B cell (primary cell): ENCODE measurements around the gene CREBBP. TPM values are rescaled to one million over a fixed set of nuclear protein-coding genes. Genes with fewer than 3 reads are reported as not detected.

Experiments used
- ATAC-seq: fragments of 200-7000 bp; cut with Tn5 transposase; one replicate; pipeline ENCODE4 v1.10.0; 2021; ENCODE audit warnings: low read depth, mild to moderate bottlenecking, moderate number of reproducible peaks, moderate library complexity
- CTCF ChIA-PET: fragments of 350-600 bp; sonication (Branson Sonifier 250); formaldehyde crosslinking; loops from one replicate; lab custom pipeline; 2021; ENCODE audit warnings: antibody characterized with exemption, inconsistent platforms; lab: Charles Lee
- POLR2A ChIA-PET: fragments of 350-600 bp; sonication (Branson Sonifier 250); formaldehyde crosslinking; loops from one replicate; lab custom pipeline; 2021; ENCODE audit warnings: antibody characterized with exemption; lab: Charles Lee
- DNase-seq: peaks from one replicate; pipeline ENCODE4 v3.0.0; 2013
- H2AFZ ChIP-seq: 2 replicates; pipeline ENCODE4 v1.6.1; 2012; ENCODE audit warnings: mild to moderate bottlenecking, low read depth, low read length; ENCODE audit not compliant: insufficient read depth, poor library complexity, severe bottlenecking
- H3K27ac ChIP-seq, 2 donors: 1 replicate in 1 of 2; 2 replicates in 1 of 2; pipeline ENCODE4 v1.5.1; 2012 to 2013; ENCODE audit warnings: low read length in 2 of 2, mild to moderate bottlenecking in 2 of 2, moderate library complexity in 1 of 2
- H3K27me3 ChIP-seq, 4 experiments: fragments of 200-600 bp in 1 of 4; sonication (generic) in 1 of 4; replicated peaks in 1 of 4; 1 replicate in 2 of 4; 2 replicates in 2 of 4; pipeline versions ENCODE4 v1.6.1 to v1.7.0; 2013 to 2016; ENCODE audit warnings: low read length in 3 of 4, mild to moderate bottlenecking in 2 of 4, mixed read lengths in 1 of 4, moderate library complexity in 1 of 4; ENCODE audit not compliant: insufficient read depth in 4 of 4, control insufficient read depth in 3 of 4; ENCODE audit errors: control extremely low read depth in 1 of 4
- H3K36me3 ChIP-seq, 2 experiments: replicated peaks in 1 of 2; 1 replicate in 1 of 2; 2 replicates in 1 of 2; pipeline versions ENCODE4 v1.6.1 to v1.7.1; 2013; ENCODE audit warnings: low read length in 1 of 2; ENCODE audit not compliant: insufficient read depth in 2 of 2, control insufficient read depth in 1 of 2; ENCODE audit errors: control extremely low read depth in 1 of 2, extremely low read depth in 1 of 2
- H3K4me1 ChIP-seq, 2 donors: fragments of 200-600 bp in 1 of 2; sonication (generic) in 1 of 2; 1 replicate in 1 of 2; 2 replicates in 1 of 2; pipeline versions ENCODE4 v1.5.1 to v1.6.1; 2013 to 2017; ENCODE audit warnings: low read length in 2 of 2; ENCODE audit not compliant: control insufficient read depth in 2 of 2, insufficient read depth in 2 of 2
- H3K4me2 ChIP-seq: replicated peaks from 2 replicates; pipeline ENCODE3; 2012; ENCODE audit warnings: mild to moderate bottlenecking, low read depth, low read length; ENCODE audit not compliant: poor library complexity, severe bottlenecking
- H3K4me3 ChIP-seq, 5 experiments: fragments of 200-600 bp in 1 of 5; sonication (generic) in 1 of 5; 1 replicate in 3 of 5; 2 replicates in 2 of 5; pipeline versions ENCODE4 v1.5.1 to v1.7.0; 2011 to 2016; ENCODE audit warnings: low read length in 4 of 5, mild to moderate bottlenecking in 4 of 5, low read depth in 2 of 5, control low read depth in 1 of 5, moderate library complexity in 1 of 5; ENCODE audit not compliant: insufficient read depth in 1 of 5; ENCODE audit errors: control extremely low read depth in 1 of 5, extremely low read depth in 1 of 5
- H3K79me2 ChIP-seq: fragments of 200-600 bp; sonication (generic); one replicate; pipeline ENCODE4 v1.6.0; 2016; ENCODE audit warnings: low read length; ENCODE audit not compliant: control insufficient read depth, insufficient read depth
- H3K9ac ChIP-seq: fragments of 200-600 bp; sonication (generic); 2 replicates; pipeline ENCODE4 v1.6.1; 2017; ENCODE audit warnings: mild to moderate bottlenecking, low read length, moderate library complexity
- H3K9me3 ChIP-seq, 3 donors: one replicate each; pipeline versions ENCODE4 v1.6.1 to v1.7.1; 2013; ENCODE audit warnings: low read length in 2 of 3; ENCODE audit not compliant: control insufficient read depth in 2 of 3, insufficient read depth in 1 of 3; ENCODE audit errors: control extremely low read depth in 1 of 3
- H4K20me1 ChIP-seq: 2 replicates; pipeline ENCODE4 v1.6.0; 2012; ENCODE audit warnings: mild to moderate bottlenecking, low read length; ENCODE audit not compliant: insufficient read depth, control insufficient read depth, poor library complexity, severe bottlenecking
- H3K27ac Mint-ChIP-seq: one replicate; pipeline ENCODE4 v1.8.0; 2021; ENCODE audit warnings: mixed read lengths
- H3K27me3 Mint-ChIP-seq: one replicate; pipeline ENCODE4 v1.8.0; 2021; ENCODE audit warnings: mixed read lengths
- H3K4me1 Mint-ChIP-seq: one replicate; pipeline ENCODE4 v1.8.0; 2021; ENCODE audit warnings: mixed read lengths
- H3K4me3 Mint-ChIP-seq: one replicate; pipeline ENCODE4 v1.8.0; 2021; ENCODE audit warnings: mixed read lengths
- H3K9me3 Mint-ChIP-seq: one replicate; pipeline ENCODE4 v1.8.0; 2022; ENCODE audit warnings: mixed read lengths; ENCODE audit not compliant: insufficient read depth
- EZH2 ChIP-seq: IDR thresholded peaks from 2 replicates; pipeline ENCODE4 v1.6.1; 2012; ENCODE audit warnings: borderline replicate concordance, low read depth, mild to moderate bottlenecking, moderate library complexity, low read length; ENCODE audit not compliant: insufficient read depth, poor library complexity, severe bottlenecking
- WGBS: methylation state at CpG from one replicate; pipeline ENCODE4 v1.1.5; 2013; ENCODE audit warnings: missing lambda C conversion rate; ENCODE audit not compliant: insufficient coverage; 5-methylcytosine and 5-hydroxymethylcytosine counted together
- intact Hi-C: fragments of 100-400 bp; cut with micrococcal nuclease; formaldehyde crosslinking; loops from one replicate; pipeline ENCODE4 v1.10.0; 2022
- polyA plus RNA-seq: library from polyadenylated mRNA; depleted of rRNA; stranded (reverse); fragments of >200 nt; gene quantifications from 2 replicates; pipeline ENCODE4 v1.2.3, GENCODE V29; 2012
- total RNA-seq, 2 donors: library from RNA; stranded (reverse); fragments of 120-200 nt in 1 of 2; gene quantifications; 1 replicate in 1 of 2; 2 replicates in 1 of 2; pipeline versions ENCODE4 v1.2.3 to v1.2.4, GENCODE V29; 2013 to 2022
- TF ChIP-seq, protein P1 (sequence below): fragments of 200-600 bp; IDR thresholded peaks from one replicate; pipeline ENCODE4 v1.8.0; 2022; ENCODE audit warnings: antibody characterized with exemption, mild to moderate bottlenecking

The CREBBP gene
- total and polyA plus RNA-seq, 2 donors (not counting 1 experiment from before 2014, with no cell fraction given): 27.6 to 206 TPM

DNA sequence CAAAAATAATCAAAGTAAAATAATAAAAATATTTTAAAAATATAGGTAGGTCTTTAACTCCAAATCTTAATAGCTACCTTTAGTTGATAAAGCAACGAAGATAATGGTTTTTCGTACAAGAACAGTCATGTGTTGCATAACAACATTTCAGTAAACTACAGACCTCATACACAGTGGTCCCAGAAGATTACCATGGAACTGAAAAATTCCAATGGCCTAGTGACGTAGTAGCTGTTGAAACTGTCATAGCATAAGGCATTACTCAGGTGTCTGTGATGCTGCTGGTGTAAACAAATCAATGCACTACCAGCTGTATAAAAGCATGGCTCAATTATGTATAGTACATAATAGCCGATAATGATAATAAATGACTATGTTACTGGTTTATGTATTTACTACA, 43.9 kb downstream of the CREBBP start:
- TF ChIP-seq, protein P1, sequence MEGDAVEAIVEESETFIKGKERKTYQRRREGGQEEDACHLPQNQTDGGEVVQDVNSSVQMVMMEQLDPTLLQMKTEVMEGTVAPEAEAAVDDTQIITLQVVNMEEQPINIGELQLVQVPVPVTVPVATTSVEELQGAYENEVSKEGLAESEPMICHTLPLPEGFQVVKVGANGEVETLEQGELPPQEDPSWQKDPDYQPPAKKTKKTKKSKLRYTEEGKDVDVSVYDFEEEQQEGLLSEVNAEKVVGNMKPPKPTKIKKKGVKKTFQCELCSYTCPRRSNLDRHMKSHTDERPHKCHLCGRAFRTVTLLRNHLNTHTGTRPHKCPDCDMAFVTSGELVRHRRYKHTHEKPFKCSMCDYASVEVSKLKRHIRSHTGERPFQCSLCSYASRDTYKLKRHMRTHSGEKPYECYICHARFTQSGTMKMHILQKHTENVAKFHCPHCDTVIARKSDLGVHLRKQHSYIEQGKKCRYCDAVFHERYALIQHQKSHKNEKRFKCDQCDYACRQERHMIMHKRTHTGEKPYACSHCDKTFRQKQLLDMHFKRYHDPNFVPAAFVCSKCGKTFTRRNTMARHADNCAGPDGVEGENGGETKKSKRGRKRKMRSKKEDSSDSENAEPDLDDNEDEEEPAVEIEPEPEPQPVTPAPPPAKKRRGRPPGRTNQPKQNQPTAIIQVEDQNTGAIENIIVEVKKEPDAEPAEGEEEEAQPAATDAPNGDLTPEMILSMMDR: no peak
- TF ChIP-seq EZH2: no peak
- no peak overlapping the region for H3K27ac Mint-ChIP-seq
- Histone ChIP-seq H3K4me1 (peaks cover under 1 to 4% of the 10 kb centered on the region in 2 donors), H3K9ac (no peak overlapping the region), H3K79me2 (peaks cover 99% of the 10 kb centered on the region), H3K4me3 (no peak overlapping the region), H3K27me3 (no peaks in the 10 kb centered on the region), H3K9me3 (peaks cover 4 to 8% (median 7%) of the 10 kb centered on the region in 3 donors), H3K4me2 (no peak overlapping the region), H3K27ac (no peak overlapping the region), H4K20me1 (peaks cover 94% of the 10 kb centered on the region), H3K36me3 (peaks cover 12 to 20% of the 10 kb centered on the region in 2 experiments), H2AFZ (no peak overlapping the region)
- POLR2A ChIA-PET: no interaction called here
- H3K9me3 Mint-ChIP-seq: peaks cover 4% of the 10 kb centered on the region
- intact Hi-C loops: no loop called here
- CTCF ChIA-PET: interaction anchor here (1.0 kb wide), 1 partner anchor 12 kb away, joined by 3 read pairs; no protein-coding TSS in a partner anchor
- peaks cover 33% of the 10 kb centered on the region for H3K4me1 Mint-ChIP-seq
- no peak overlapping the region for H3K4me3 Mint-ChIP-seq
- no peaks in the 10 kb centered on the region for H3K27me3 Mint-ChIP-seq
- no CpG with 5 or more reads among the region's 4 CpGs for WGBS
- DNase-seq (no peak), ATAC-seq (no peak)

DNA sequence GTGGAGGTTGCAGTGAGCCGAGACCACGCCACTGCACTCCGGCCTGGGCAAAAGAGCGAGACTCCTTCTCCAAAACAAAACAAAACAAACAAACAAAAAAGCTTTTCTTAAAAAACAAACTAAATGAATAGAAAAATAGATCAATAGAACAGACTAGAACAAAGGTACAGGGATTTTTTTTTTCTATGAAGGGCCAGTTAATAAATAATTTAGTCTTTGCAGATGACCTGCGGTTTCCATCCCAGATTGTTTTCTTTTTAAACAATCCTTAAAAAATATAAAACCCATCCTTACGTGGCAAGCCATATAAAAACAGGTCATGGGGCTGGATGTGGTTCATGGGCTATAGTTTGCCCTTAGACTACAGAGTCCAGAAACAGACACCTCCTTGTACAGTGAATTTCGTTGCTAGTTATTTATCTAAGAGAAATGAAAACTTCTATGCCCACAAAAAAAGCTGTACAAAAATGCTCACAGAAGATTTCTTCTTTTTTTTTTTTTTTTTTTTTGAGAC, 45.4 kb downstream of the CREBBP start:
- no peak for DNase-seq
- H3K27me3 Mint-ChIP-seq: no peaks in the 10 kb centered on the region
- POLR2A ChIA-PET: no interaction called here
- H3K27me3 ChIP-seq: no peaks in the 10 kb centered on the region
- H3K4me1 ChIP-seq: no peaks in the 10 kb centered on the region
- H4K20me1 ChIP-seq: peaks cover 91% of the 10 kb centered on the region
- H2AFZ ChIP-seq: no peak overlapping the region
- H3K36me3 ChIP-seq: peaks cover 11 to 12% of the 10 kb centered on the region in 2 experiments
- H3K4me1 Mint-ChIP-seq: peaks cover 30% of the 10 kb centered on the region
- intact Hi-C loops: no loop called here
- CTCF ChIA-PET: no interaction called here
- WGBS: no CpG with 5 or more reads among the region's 7 CpGs
- peaks cover 4% of the 10 kb centered on the region for H3K9me3 Mint-ChIP-seq
- H3K4me2 ChIP-seq: no peak overlapping the region
- H3K79me2 ChIP-seq: peaks cover 99% of the 10 kb centered on the region
- TF ChIP-seq, protein P1: no peak
- TF ChIP-seq EZH2: no peak
- H3K4me3 Mint-ChIP-seq: no peak overlapping the region
- H3K4me3 ChIP-seq: no peak overlapping the region
- no peak overlapping the region for H3K9ac ChIP-seq
- H3K9me3 ChIP-seq: peaks cover 4 to 9% (median 8%) of the 10 kb centered on the region in 3 donors
- ATAC-seq: no peak
- H3K27ac ChIP-seq: no peak overlapping the region
- H3K27ac Mint-ChIP-seq: no peak overlapping the region
